ENCODE results near the gene GDI1.

DNA sequence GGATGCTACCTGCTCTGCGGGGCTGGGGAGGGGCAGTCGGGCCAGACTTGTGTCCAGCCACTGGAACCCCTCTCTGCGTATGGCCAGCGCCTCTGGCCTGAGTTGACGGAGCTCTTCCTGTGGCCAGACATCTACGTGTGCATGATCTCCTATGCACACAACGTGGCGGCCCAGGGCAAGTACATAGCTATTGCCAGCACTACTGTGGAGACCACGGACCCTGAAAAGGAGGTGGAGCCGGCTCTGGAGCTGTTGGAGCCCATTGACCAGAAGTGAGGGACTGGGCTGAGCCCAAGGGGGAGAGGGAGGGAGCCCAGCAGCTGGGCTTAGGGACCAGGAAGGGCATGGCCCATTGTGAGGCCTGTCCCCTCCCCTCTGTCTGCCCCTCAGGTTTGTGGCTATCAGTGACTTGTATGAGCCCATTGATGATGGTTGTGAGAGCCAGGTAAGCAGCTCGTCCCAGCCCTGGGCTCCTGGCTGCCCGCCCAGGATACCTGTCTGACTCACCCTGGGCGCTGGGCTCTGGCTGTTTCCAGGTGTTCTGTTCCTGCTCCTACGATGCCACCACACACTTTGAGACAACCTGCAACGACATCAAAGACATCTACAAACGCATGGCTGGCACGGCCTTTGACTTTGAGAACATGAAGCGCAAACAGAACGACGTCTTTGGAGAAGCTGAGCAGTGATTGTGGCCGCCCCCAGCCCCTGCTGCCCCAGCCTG lies 5.2 kb downstream of the GDI1 start:
- TF ChIP-seq, protein P1, sequence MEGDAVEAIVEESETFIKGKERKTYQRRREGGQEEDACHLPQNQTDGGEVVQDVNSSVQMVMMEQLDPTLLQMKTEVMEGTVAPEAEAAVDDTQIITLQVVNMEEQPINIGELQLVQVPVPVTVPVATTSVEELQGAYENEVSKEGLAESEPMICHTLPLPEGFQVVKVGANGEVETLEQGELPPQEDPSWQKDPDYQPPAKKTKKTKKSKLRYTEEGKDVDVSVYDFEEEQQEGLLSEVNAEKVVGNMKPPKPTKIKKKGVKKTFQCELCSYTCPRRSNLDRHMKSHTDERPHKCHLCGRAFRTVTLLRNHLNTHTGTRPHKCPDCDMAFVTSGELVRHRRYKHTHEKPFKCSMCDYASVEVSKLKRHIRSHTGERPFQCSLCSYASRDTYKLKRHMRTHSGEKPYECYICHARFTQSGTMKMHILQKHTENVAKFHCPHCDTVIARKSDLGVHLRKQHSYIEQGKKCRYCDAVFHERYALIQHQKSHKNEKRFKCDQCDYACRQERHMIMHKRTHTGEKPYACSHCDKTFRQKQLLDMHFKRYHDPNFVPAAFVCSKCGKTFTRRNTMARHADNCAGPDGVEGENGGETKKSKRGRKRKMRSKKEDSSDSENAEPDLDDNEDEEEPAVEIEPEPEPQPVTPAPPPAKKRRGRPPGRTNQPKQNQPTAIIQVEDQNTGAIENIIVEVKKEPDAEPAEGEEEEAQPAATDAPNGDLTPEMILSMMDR (IDR thresholded peaks at IDR 0.05), result no peak
- no peak for TF ChIP-seq MYC (IDR thresholded peaks at IDR 0.05; ENCODE audit: borderline replicate concordance, low read length)
- no peak for TF ChIP-seq POLR2AphosphoS2 (conservative IDR thresholded peaks at IDR 0.05; ENCODE audit: low read length)
- TF ChIP-seq ESRRA (IDR thresholded peaks at IDR 0.05; ENCODE audit: borderline replicate concordance, low read length), result no peak
